ENCODE data around the gene CCRL2. TPM values are rescaled to one million over a fixed set of nuclear protein-coding genes. Genes with fewer than 3 reads are reported as not detected.

The CCRL2 gene
- total RNA-seq, 2 donors from 2014 or later = 1.3 TPM; not detected in 1

- Histone ChIP-seq H3K4me1 (no peaks in the 10 kb centered on the region), H3K36me3 (replicated peaks in 1 of 2; ENCODE audit: insufficient read depth in 1 of 2, low read depth in 2 of 2) (no peaks in the 10 kb centered on the region), H3K27ac (no peak overlapping the region), H3K9me3 (no peaks in the 10 kb centered on the region), H3K4me3 (no peak overlapping the region), H3K27me3 (no peaks in the 10 kb centered on the region)
- WGBS, 2 donors = 55 to 59% methylated on average over 9 of the region's 9 CpGs
- TF ChIP-seq CTCF (IDR thresholded peaks at IDR 0.05) (peak in 4 of 7 experiments; percentile 24 to 38 (median 25)), POLR2A (IDR thresholded peaks at IDR 0.05) (no peak)
- intact Hi-C loops (cut with DNase I) = no loop called here
- DNase-seq (no peak), ATAC-seq (no peak)
Observed at GRCh38 chr3:46372492-46373359, 34.3 kb upstream of the CCRL2 start.

GRCh38 chr3:46374755-46375154 lies 32.3 kb upstream of the CCRL2 start:
- DNase-seq (no peak), ATAC-seq (no peak)
- Histone ChIP-seq H3K4me3 (no peak overlapping the region), H3K36me3 (replicated peaks in 1 of 2; ENCODE audit: insufficient read depth in 1 of 2, low read depth in 2 of 2) (no peaks in the 10 kb centered on the region), H3K27ac (no peak overlapping the region), H3K9me3 (no peaks in the 10 kb centered on the region), H3K4me1 (no peaks in the 10 kb centered on the region), H3K27me3 (no peaks in the 10 kb centered on the region)
- WGBS, 2 donors = 73 to 80% methylated on average over 3 of the region's 3 CpGs
- TF ChIP-seq POLR2A (IDR thresholded peaks at IDR 0.05) = no peak
- no peak for TF ChIP-seq CTCF (IDR thresholded peaks at IDR 0.05)
- intact Hi-C loops (cut with DNase I) = no loop called here

GRCh38 chr3:46375218-46375617 lies 31.8 kb upstream of the CCRL2 start:
- no peak for ATAC-seq
- no peak for DNase-seq
- TF ChIP-seq POLR2A (IDR thresholded peaks at IDR 0.05) (no peak), CTCF (IDR thresholded peaks at IDR 0.05) (no peak)
- no peaks in the 10 kb centered on the region for H3K27me3 ChIP-seq
- no peak overlapping the region for H3K27ac ChIP-seq
- no peaks in the 10 kb centered on the region for H3K36me3 ChIP-seq (replicated peaks in 1 of 2; ENCODE audit: insufficient read depth in 1 of 2, low read depth in 2 of 2)
- 34 to 49% methylated on average over 2 of the region's 2 CpGs for WGBS, 2 donors
- H3K4me3 ChIP-seq = no peak overlapping the region
- intact Hi-C loops (cut with DNase I) = no loop called here
- no peaks in the 10 kb centered on the region for H3K9me3 ChIP-seq
- no peaks in the 10 kb centered on the region for H3K4me1 ChIP-seq

- no peaks in the 10 kb centered on the region for H3K9me3 ChIP-seq
- 15 to 22% methylated on average over 2 of the region's 2 CpGs for WGBS, 2 donors
- no peaks in the 10 kb centered on the region for H3K36me3 ChIP-seq (replicated peaks in 1 of 2; ENCODE audit: insufficient read depth in 1 of 2, low read depth in 2 of 2)
- intact Hi-C loops (cut with DNase I) = no loop called here
- H3K27me3 ChIP-seq = no peaks in the 10 kb centered on the region
- TF ChIP-seq CTCF (IDR thresholded peaks at IDR 0.05) (no peak), POLR2A (IDR thresholded peaks at IDR 0.05) (no peak)
- no peaks in the 10 kb centered on the region for H3K4me1 ChIP-seq
- ATAC-seq (no peak), DNase-seq (no peak)
- no peak overlapping the region for H3K4me3 ChIP-seq
- H3K27ac ChIP-seq = no peak overlapping the region
Observed at GRCh38 chr3:46375814-46376213, 31.2 kb upstream of the CCRL2 start.
